ENCODE measurements around the gene RALGAPA2.

The RALGAPA2 gene

GRCh38 chr20:20442466-20442865 lies 270.0 kb downstream of the RALGAPA2 start:
- Histone ChIP-seq H3K9me2 (replicated peaks; ENCODE audit: low read depth, low read length) (no peaks in the 10 kb centered on the region), H3F3A (ENCODE audit: low read depth) (no peaks in the 10 kb centered on the region), H3K27me3 (ENCODE audit: insufficient read depth, low read length, poor library complexity, severe bottlenecking) (no peaks in the 10 kb centered on the region), H3K9ac (ENCODE audit: low read depth, low read length, poor library complexity, severe bottlenecking) (no peak overlapping the region), H3K9me3 (ENCODE audit: insufficient read depth, low read depth, low read length) (no peaks in the 10 kb centered on the region), H3K4me1 (ENCODE audit: insufficient read depth, low read length, poor library complexity, severe bottlenecking) (peaks cover 32% of the 10 kb centered on the region), H3K4me3 (ENCODE audit: low read length, poor library complexity, severe bottlenecking) (no peak overlapping the region), H3K36me3 (ENCODE audit: insufficient read depth, low read length) (no peaks in the 10 kb centered on the region), H3K79me2 (ENCODE audit: insufficient read depth, low read length) (no peaks in the 10 kb centered on the region), H4K20me1 (ENCODE audit: insufficient read depth, low read length, poor library complexity, severe bottlenecking) (no peaks in the 10 kb centered on the region), H2AFZ (ENCODE audit: low read length) (no peak overlapping the region), H3K4me2 (ENCODE audit: low read depth, low read length, poor library complexity, severe bottlenecking) (no peak overlapping the region)
- TF ChIP-seq CTCF (conservative IDR thresholded peaks at IDR 0.05; ENCODE audit: low read length), result no peak
- no peak for TF ChIP-seq EZH2phosphoT487 (IDR thresholded peaks at IDR 0.05; ENCODE audit: borderline replicate concordance)

GRCh38 chr20:20440886-20441658 lies 271.4 kb downstream of the RALGAPA2 start:
- H3K9me2 ChIP-seq (replicated peaks; ENCODE audit: low read depth, low read length), result no peaks in the 10 kb centered on the region
- no peaks in the 10 kb centered on the region for H4K20me1 ChIP-seq (ENCODE audit: insufficient read depth, low read length, poor library complexity, severe bottlenecking)
- H3K4me1 ChIP-seq (ENCODE audit: insufficient read depth, low read length, poor library complexity, severe bottlenecking), result peaks cover 32% of the 10 kb centered on the region
- H3K79me2 ChIP-seq (ENCODE audit: insufficient read depth, low read length), result no peaks in the 10 kb centered on the region
- H2AFZ ChIP-seq (ENCODE audit: low read length), result no peak overlapping the region
- no peaks in the 10 kb centered on the region for H3K27me3 ChIP-seq (ENCODE audit: insufficient read depth, low read length, poor library complexity, severe bottlenecking)
- TF ChIP-seq EZH2phosphoT487 (IDR thresholded peaks at IDR 0.05; ENCODE audit: borderline replicate concordance) (no peak), CTCF (conservative IDR thresholded peaks at IDR 0.05; ENCODE audit: low read length) (no peak)
- no peaks in the 10 kb centered on the region for H3K9me3 ChIP-seq (ENCODE audit: insufficient read depth, low read depth, low read length)
- no peaks in the 10 kb centered on the region for H3F3A ChIP-seq (ENCODE audit: low read depth)
- peak overlapping the region; percentile 12 for H3K9ac ChIP-seq (ENCODE audit: low read depth, low read length, poor library complexity, severe bottlenecking)
- H3K4me2 ChIP-seq (ENCODE audit: low read depth, low read length, poor library complexity, severe bottlenecking), result no peak overlapping the region
- H3K36me3 ChIP-seq (ENCODE audit: insufficient read depth, low read length), result no peaks in the 10 kb centered on the region
- H3K4me3 ChIP-seq (ENCODE audit: low read length, poor library complexity, severe bottlenecking), result no peak overlapping the region

- no peaks in the 10 kb centered on the region for H3K9me2 ChIP-seq (replicated peaks; ENCODE audit: low read depth, low read length)
- H3K4me3 ChIP-seq (ENCODE audit: low read length, poor library complexity, severe bottlenecking), result no peak overlapping the region
- H3K79me2 ChIP-seq (ENCODE audit: insufficient read depth, low read length), result no peaks in the 10 kb centered on the region
- no peaks in the 10 kb centered on the region for H3K27me3 ChIP-seq (ENCODE audit: insufficient read depth, low read length, poor library complexity, severe bottlenecking)
- TF ChIP-seq CTCF (conservative IDR thresholded peaks at IDR 0.05; ENCODE audit: low read length) (no peak), EZH2phosphoT487 (IDR thresholded peaks at IDR 0.05; ENCODE audit: borderline replicate concordance) (no peak)
- H3F3A ChIP-seq (ENCODE audit: low read depth), result no peaks in the 10 kb centered on the region
- no peak overlapping the region for H3K9ac ChIP-seq (ENCODE audit: low read depth, low read length, poor library complexity, severe bottlenecking)
- no peak overlapping the region for H2AFZ ChIP-seq (ENCODE audit: low read length)
- no peaks in the 10 kb centered on the region for H4K20me1 ChIP-seq (ENCODE audit: insufficient read depth, low read length, poor library complexity, severe bottlenecking)
- peaks cover 32% of the 10 kb centered on the region for H3K4me1 ChIP-seq (ENCODE audit: insufficient read depth, low read length, poor library complexity, severe bottlenecking)
- H3K9me3 ChIP-seq (ENCODE audit: insufficient read depth, low read depth, low read length), result no peaks in the 10 kb centered on the region
- no peak overlapping the region for H3K4me2 ChIP-seq (ENCODE audit: low read depth, low read length, poor library complexity, severe bottlenecking)
- H3K36me3 ChIP-seq (ENCODE audit: insufficient read depth, low read length), result no peaks in the 10 kb centered on the region
Observed at GRCh38 chr20:20440481-20440880, 272.0 kb downstream of the RALGAPA2 start.
